Large intestine (tissue), 3 donors: Measurements from ENCODE around the gene C1orf167. TPM values are rescaled to one million over a fixed set of nuclear protein-coding genes. Genes with fewer than 3 reads are reported as not detected.

Experiments used
- DNase-seq, 2 donors: peaks; one replicate each; pipeline versions ENCODE4 v3.0.0 to v3.0.0-alpha.2; 2013
- H3K27ac ChIP-seq: one replicate; pipeline ENCODE4 v1.5.1; 2013; ENCODE audit warnings: low read length
- H3K27me3 ChIP-seq: 2 replicates; pipeline ENCODE4 v1.6.1; 2013; ENCODE audit warnings: low read length; ENCODE audit not compliant: control insufficient read depth, insufficient read depth
- H3K36me3 ChIP-seq: 2 replicates; pipeline ENCODE4 v1.6.1; 2013; ENCODE audit warnings: low read length; ENCODE audit not compliant: control insufficient read depth, insufficient read depth
- H3K4me1 ChIP-seq: one replicate; pipeline ENCODE4 v1.6.1; 2013; ENCODE audit warnings: low read length; ENCODE audit not compliant: control insufficient read depth, insufficient read depth
- H3K4me3 ChIP-seq: one replicate; pipeline ENCODE4 v1.5.1; 2013; ENCODE audit warnings: low read length
- H3K9me3 ChIP-seq: one replicate; pipeline ENCODE4 v1.6.1; 2013; ENCODE audit warnings: mild to moderate bottlenecking, low read depth, low read length, moderate library complexity; ENCODE audit not compliant: control insufficient read depth
- WGBS: methylation state at CpG from one replicate; pipeline ENCODE4 v1.1.5; 2013; ENCODE audit warnings: low lambda C conversion rate; ENCODE audit not compliant: insufficient coverage; 5-methylcytosine and 5-hydroxymethylcytosine counted together
- polyA plus RNA-seq: library from polyadenylated mRNA; unstranded; fragments of 120-200 nt; gene quantifications from one replicate; pipeline ENCODE4 v1.2.1, GENCODE V29; 2013

Gene C1orf167
- polyA plus RNA-seq, 1 donor = 0.15 TPM

- H3K27me3 ChIP-seq = no peaks in the 10 kb centered on the region
- H3K36me3 ChIP-seq = peaks cover 28% of the 10 kb centered on the region
- DNase-seq = no peak
- H3K9me3 ChIP-seq = no peaks in the 10 kb centered on the region
- H3K4me3 ChIP-seq = no peak overlapping the region
- H3K4me1 ChIP-seq = no peaks in the 10 kb centered on the region
- no CpG with 5 or more reads among the region's 27 CpGs for WGBS
- H3K27ac ChIP-seq = no peak overlapping the region
These were observed 13.4 kb upstream of the C1orf167 start for GRCh38 chr1:11748294-11749202.

GRCh38 chr1:11749203-11749689 lies 12.7 kb upstream of the C1orf167 start:
- no peak for DNase-seq
- no peak overlapping the region for H3K4me3 ChIP-seq
- no CpG with 5 or more reads among the region's 9 CpGs for WGBS
- no peaks in the 10 kb centered on the region for H3K9me3 ChIP-seq
- H3K27ac ChIP-seq = no peak overlapping the region
- no peaks in the 10 kb centered on the region for H3K27me3 ChIP-seq
- H3K4me1 ChIP-seq = no peaks in the 10 kb centered on the region
- H3K36me3 ChIP-seq = peaks cover 28% of the 10 kb centered on the region

GRCh38 chr1:11749996-11750395 lies 12.0 kb upstream of the C1orf167 start:
- peaks cover 28% of the 10 kb centered on the region for H3K36me3 ChIP-seq
- WGBS = no CpG with 5 or more reads among the region's 15 CpGs

GRCh38 chr1:11751087-11751486 lies 10.9 kb upstream of the C1orf167 start:
- WGBS = no CpG with 5 or more reads among the region's 9 CpGs
- Histone ChIP-seq H3K36me3 (peaks cover 24% of the 10 kb centered on the region), H3K4me1 (no peaks in the 10 kb centered on the region), H3K27me3 (no peaks in the 10 kb centered on the region), H3K27ac (no peak overlapping the region), H3K4me3 (no peak overlapping the region), H3K9me3 (no peaks in the 10 kb centered on the region)
- DNase-seq = no peak

More at GRCh38 chr1:11749996-11750395, 12.0 kb upstream of the C1orf167 start:
- no peaks in the 10 kb centered on the region for H3K27me3 ChIP-seq
- no peak overlapping the region for H3K4me3 ChIP-seq
- DNase-seq = no peak
- no peak overlapping the region for H3K27ac ChIP-seq
- no peaks in the 10 kb centered on the region for H3K9me3 ChIP-seq
- H3K4me1 ChIP-seq = no peaks in the 10 kb centered on the region

- H3K36me3 ChIP-seq = peaks cover 23% of the 10 kb centered on the region
- H3K27me3 ChIP-seq = no peaks in the 10 kb centered on the region
- no peak overlapping the region for H3K27ac ChIP-seq
- no peaks in the 10 kb centered on the region for H3K9me3 ChIP-seq
- no peak overlapping the region for H3K4me3 ChIP-seq
- no peaks in the 10 kb centered on the region for H3K4me1 ChIP-seq
- WGBS = no CpG with 5 or more reads among the region's 17 CpGs
- no peak for DNase-seq
These were observed 9.5 kb upstream of the C1orf167 start for GRCh38 chr1:11752359-11753088.

GRCh38 chr1:11753555-11754208 lies 8.3 kb upstream of the C1orf167 start:
- WGBS = 0% methylated on average over 1 of the region's 7 CpGs
- Histone ChIP-seq H3K4me3 (no peak overlapping the region), H3K4me1 (no peaks in the 10 kb centered on the region), H3K36me3 (peaks cover 16% of the 10 kb centered on the region), H3K27ac (no peak overlapping the region), H3K9me3 (no peaks in the 10 kb centered on the region), H3K27me3 (no peaks in the 10 kb centered on the region)
- DNase-seq = no peak

- WGBS = no CpG with 5 or more reads among the region's 1 CpG
These were observed 4.9 kb upstream of the C1orf167 start for GRCh38 chr1:11757047-11757446.

GRCh38 chr1:11759791-11760190 lies 2.2 kb upstream of the C1orf167 start:
- peaks cover 15% of the 10 kb centered on the region for H3K27me3 ChIP-seq
- H3K4me1 ChIP-seq = no peaks in the 10 kb centered on the region
- no peak overlapping the region for H3K27ac ChIP-seq
- no peak for DNase-seq
- no CpG with 5 or more reads among the region's 4 CpGs for WGBS
- H3K9me3 ChIP-seq = peaks cover 3% of the 10 kb centered on the region
- no peak overlapping the region for H3K4me3 ChIP-seq
- H3K36me3 ChIP-seq = no peaks in the 10 kb centered on the region

More at GRCh38 chr1:11757047-11757446, 4.9 kb upstream of the C1orf167 start:
- no peaks in the 10 kb centered on the region for H3K36me3 ChIP-seq
- peaks cover 3% of the 10 kb centered on the region for H3K9me3 ChIP-seq
- H3K4me3 ChIP-seq = no peak overlapping the region
- H3K27me3 ChIP-seq = peaks cover 10% of the 10 kb centered on the region
- H3K27ac ChIP-seq = no peak overlapping the region
- H3K4me1 ChIP-seq = no peaks in the 10 kb centered on the region
- DNase-seq = no peak

- Histone ChIP-seq H3K36me3 (no peaks in the 10 kb centered on the region), H3K27ac (no peak overlapping the region), H3K4me3 (no peak overlapping the region), H3K4me1 (no peaks in the 10 kb centered on the region), H3K27me3 (peaks cover 15% of the 10 kb centered on the region), H3K9me3 (peaks cover 3% of the 10 kb centered on the region)
- DNase-seq = no peak
- WGBS = 100% methylated on average over 1 of the region's 6 CpGs
These were observed 708 bp upstream of the C1orf167 start for GRCh38 chr1:11761285-11761684.

- H3K27me3 ChIP-seq = peaks cover 15% of the 10 kb centered on the region
- no CpG with 5 or more reads among the region's 3 CpGs for WGBS
- no peaks in the 10 kb centered on the region for H3K36me3 ChIP-seq
- H3K4me3 ChIP-seq = no peak overlapping the region
- DNase-seq = no peak
- H3K9me3 ChIP-seq = peaks cover 3% of the 10 kb centered on the region
- no peak overlapping the region for H3K27ac ChIP-seq
- no peaks in the 10 kb centered on the region for H3K4me1 ChIP-seq
These were observed 2.1 kb downstream of the C1orf167 start for GRCh38 chr1:11764115-11764514.
